AG09319 (cell line): ENCODE measurements around the gene RAB28.
"Not testable (repeated sequence)": the region's sequence is repeated elsewhere in the genome, so short reads cannot be mapped to it uniquely, and the experiment has no call there.

Experiments
- DNase-seq: peaks from one replicate; pipeline ENCODE4 v3.0.0-alpha.2; 2010; ENCODE audit warnings: low read depth; ENCODE audit errors: extremely low read depth
- TF ChIP-seq, protein P1 (sequence below): IDR thresholded peaks from 2 replicates; pipeline ENCODE4 v1.5.1; 2011; ENCODE audit warnings: low read depth, mild to moderate bottlenecking, inconsistent platforms, low read length, moderate library complexity

Gene RAB28

DNA sequence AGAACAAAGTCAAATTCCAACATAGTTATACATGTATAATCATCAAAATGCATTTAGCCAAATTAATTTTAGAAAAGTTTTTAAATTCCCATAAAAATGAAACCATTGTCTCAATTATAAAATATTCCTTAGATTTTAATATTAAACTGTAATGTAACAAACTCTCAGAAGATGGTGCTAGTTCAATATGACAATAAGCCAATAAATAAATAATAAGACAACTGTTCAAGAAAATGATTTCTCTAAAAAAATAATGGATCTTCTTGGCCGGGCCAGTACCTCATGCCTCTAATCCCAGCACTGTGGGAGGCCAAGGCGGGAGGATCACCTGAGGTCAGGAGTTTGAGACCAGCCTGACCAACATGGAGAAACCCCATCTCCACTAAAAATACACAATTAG, 80.3 kb downstream of the RAB28 start:
- no peak for DNase-seq
- TF ChIP-seq, protein P1, sequence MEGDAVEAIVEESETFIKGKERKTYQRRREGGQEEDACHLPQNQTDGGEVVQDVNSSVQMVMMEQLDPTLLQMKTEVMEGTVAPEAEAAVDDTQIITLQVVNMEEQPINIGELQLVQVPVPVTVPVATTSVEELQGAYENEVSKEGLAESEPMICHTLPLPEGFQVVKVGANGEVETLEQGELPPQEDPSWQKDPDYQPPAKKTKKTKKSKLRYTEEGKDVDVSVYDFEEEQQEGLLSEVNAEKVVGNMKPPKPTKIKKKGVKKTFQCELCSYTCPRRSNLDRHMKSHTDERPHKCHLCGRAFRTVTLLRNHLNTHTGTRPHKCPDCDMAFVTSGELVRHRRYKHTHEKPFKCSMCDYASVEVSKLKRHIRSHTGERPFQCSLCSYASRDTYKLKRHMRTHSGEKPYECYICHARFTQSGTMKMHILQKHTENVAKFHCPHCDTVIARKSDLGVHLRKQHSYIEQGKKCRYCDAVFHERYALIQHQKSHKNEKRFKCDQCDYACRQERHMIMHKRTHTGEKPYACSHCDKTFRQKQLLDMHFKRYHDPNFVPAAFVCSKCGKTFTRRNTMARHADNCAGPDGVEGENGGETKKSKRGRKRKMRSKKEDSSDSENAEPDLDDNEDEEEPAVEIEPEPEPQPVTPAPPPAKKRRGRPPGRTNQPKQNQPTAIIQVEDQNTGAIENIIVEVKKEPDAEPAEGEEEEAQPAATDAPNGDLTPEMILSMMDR: no peak

DNA sequence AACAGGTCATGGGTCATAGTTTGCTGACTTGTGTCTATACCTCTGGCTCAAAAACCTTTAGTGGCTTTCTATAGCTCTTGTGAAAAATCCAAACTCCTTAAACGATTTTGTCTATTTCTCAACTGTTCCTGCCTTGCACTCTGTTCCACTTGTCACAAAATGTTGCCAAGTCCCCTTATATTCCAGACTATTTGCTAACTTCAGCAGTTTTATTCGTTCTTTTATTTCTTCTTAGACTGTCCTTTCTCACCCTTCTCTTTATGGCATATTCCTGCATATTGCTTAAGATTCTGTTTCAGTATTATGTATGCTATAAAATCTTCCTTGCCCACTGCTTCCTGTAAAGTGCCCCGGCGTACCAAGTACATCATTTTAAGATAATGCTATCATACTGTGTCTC, 80.8 kb downstream of the RAB28 start:
- TF ChIP-seq, protein P1: no peak
- no peak for DNase-seq

DNA sequence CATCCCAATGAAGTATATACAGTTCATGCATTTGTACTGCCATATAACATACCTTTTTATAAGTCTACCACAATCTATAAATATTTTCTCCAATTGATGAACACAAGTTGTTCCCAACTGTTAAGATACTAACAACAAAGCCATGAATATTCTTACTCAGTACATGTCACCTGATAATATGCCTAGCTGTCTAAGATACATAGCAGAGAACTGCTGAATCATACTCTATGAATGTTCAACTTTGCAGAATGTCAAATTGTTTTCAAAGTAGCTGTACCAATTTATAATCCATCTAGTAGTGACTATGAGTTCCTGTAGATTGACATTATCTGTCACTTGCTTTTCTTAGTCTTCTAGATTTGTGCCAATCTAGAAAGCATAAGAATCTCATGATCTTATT, 84.9 kb downstream of the RAB28 start:
- no peak for DNase-seq
- TF ChIP-seq, protein P1: no peak

DNA sequence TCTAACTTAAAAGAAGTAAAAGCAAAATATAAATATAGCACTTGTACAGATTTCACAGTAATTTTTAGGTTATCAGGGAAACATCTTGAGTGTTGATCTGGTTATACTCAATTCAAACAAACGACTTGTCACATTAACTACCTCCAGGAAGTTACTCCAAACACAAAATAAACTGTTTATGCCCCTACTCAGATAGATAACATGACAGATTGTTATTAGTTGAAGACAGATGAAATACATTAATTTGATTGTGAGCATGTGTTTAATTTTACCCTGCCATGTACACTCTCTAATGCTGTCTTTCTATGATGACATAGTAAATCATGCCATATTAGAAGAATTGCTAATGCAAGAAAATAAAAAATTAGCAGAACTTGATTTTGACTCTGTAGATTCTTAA, 88.0 kb downstream of the RAB28 start:
- TF ChIP-seq, protein P1: no peak

DNA sequence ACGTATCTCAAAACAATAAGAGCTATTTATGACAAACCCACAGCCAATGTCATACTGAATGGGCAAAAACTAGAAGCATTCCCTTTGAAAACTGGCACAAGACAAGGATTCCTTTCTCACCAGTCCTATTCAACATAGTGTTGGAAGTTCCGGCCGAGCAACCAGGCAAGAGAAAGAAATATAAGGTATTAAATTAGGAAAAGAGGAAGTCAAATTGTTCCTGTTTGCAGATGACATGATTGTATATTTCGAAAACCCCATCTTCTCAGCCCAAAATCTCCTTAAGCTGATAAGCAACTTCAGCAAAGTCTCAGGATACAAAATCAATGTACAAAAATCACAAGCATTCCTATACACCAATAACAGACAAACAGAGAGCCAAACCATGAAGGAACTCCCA, 94.2 kb downstream of the RAB28 start:
- DNase-seq: not testable (repeated sequence)

More for the DNA sequence above, 88.0 kb downstream of the RAB28 start:
- DNase-seq: no peak

DNA sequence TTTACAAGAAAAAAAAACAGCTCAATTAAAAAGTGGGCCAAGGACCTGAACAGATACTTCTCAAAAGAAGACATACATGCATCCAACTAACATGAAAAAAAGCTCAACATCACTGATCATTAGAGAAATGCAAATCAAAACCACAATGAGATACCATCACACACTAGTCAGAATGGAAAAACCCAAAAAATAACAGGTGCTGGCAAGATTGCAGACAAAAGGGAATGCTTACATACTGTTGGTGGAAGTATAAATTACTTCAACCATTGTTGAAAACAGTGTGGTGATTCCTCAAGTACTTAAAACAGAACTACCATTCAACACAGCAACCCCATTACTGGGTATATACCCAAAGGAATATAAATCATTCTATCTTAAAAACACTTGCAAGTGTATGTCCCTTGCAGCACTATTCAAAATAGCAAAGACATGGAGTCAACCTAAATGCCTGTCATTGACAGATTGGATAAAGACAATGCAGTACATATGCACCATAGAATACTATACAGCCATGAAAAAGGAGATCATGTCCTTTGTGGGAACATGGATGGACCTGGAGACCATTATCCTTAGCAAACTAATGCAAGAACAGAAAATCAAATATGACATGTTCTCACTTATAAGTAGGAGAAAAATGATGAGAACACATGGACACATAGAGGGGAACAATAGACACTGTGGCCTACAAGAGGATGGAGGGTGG, 97.6 kb downstream of the RAB28 start:
- TF ChIP-seq, protein P1: no peak
- no peak for DNase-seq

DNA sequence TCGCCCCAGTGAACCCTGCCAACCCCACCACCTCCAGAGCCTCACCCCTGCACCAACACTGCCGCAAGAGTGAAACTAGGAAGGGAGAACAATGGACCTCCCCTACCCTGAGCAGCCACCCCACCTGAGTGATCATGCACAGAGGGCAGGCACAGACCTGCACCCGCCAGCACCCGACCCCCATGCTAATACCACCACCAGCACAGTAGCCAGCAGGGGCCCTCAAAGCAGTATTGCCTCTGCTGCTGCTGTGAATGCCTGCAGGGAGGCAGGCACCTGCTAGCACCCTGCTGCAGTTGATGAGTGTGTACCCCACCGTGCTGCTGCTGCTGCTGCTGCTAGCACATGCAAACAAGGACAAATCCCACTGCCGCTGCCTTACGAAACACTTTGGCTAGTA, 100.1 kb downstream of the RAB28 start:
- no peak for DNase-seq
- TF ChIP-seq, protein P1: no peak
